ENCODE measurements around the gene SUMO3. TPM values are rescaled to one million over a fixed set of nuclear protein-coding genes. Genes with fewer than 3 reads are reported as not detected.

The SUMO3 gene
- polyA plus RNA-seq, 1 donor (not counting 4 experiments of a cell fraction or from before 2014, with no cell fraction given) = 115 TPM

DNA sequence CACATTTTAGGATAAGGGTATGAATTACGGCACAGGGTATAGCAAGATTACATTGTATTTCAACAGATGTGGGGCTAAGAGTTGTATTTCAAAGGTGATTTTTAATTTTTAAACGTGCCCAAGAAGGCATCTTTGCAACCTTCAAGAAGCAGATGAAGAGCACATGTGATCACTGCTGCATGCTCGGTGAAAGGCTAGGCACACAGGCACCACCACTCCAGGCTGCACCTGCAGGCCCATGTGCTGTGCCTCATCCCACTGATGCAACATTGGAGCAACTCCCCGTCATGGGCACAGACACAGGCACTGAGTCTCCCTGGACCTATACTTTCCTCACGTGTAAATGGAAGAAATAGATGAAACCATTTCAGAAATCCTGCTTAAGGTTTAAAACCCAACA lies 39.8 kb downstream of the SUMO3 start:
- Histone ChIP-seq H3K4me2 (ENCODE audit: control insufficient read depth, extremely low read depth, insufficient read depth, low read depth, low read length) (peak overlapping the region; percentile 59), H3K27me3 (ENCODE audit: control insufficient read depth, extremely low read depth, insufficient read depth, low read length) (no peaks in the 10 kb centered on the region), H3K9ac (ENCODE audit: control insufficient read depth, extremely low read depth, insufficient read depth, low read length) (peak overlapping the region; percentile 58), H2AFZ (ENCODE audit: control insufficient read depth, low read length) (no peak overlapping the region), H3K4me1 (ENCODE audit: control insufficient read depth, extremely low read depth, insufficient read depth, low read length) (peaks cover 19% of the 10 kb centered on the region), H3K27ac (ENCODE audit: control insufficient read depth, insufficient read depth, low read length) (peak overlapping the region; percentile 79), H3K36me3 (ENCODE audit: control insufficient read depth in 2 of 2, extremely low read depth in 1 of 2, insufficient read depth in 2 of 2, low read length in 2 of 2) (peaks cover 12 to 29% of the 10 kb centered on the region in 2 experiments), H3K9me1 (ENCODE audit: control insufficient read depth, extremely low read depth, insufficient read depth, low read length) (no peaks in the 10 kb centered on the region), H3K79me2 (ENCODE audit: control insufficient read depth, insufficient read depth, low read length) (peaks cover 21% of the 10 kb centered on the region), H4K20me1 (ENCODE audit: control insufficient read depth, extremely low read depth, insufficient read depth, low read length) (no peaks in the 10 kb centered on the region), H3K4me3 (ENCODE audit: control insufficient read depth in 2 of 3, extremely low read depth in 1 of 3, insufficient read depth in 2 of 3, low read depth in 1 of 3, low read length in 3 of 3) (no peak overlapping the region), H3K9me3 (ENCODE audit: control insufficient read depth, low read depth, low read length) (no peaks in the 10 kb centered on the region)
- FAIRE-seq (no peak), DNase-seq (ENCODE audit: low read depth, low spot score) (no peak)
- TF ChIP-seq EZH2 (IDR thresholded peaks at IDR 0.05; ENCODE audit: low read length) = no peak
- TF ChIP-seq, protein P1, sequence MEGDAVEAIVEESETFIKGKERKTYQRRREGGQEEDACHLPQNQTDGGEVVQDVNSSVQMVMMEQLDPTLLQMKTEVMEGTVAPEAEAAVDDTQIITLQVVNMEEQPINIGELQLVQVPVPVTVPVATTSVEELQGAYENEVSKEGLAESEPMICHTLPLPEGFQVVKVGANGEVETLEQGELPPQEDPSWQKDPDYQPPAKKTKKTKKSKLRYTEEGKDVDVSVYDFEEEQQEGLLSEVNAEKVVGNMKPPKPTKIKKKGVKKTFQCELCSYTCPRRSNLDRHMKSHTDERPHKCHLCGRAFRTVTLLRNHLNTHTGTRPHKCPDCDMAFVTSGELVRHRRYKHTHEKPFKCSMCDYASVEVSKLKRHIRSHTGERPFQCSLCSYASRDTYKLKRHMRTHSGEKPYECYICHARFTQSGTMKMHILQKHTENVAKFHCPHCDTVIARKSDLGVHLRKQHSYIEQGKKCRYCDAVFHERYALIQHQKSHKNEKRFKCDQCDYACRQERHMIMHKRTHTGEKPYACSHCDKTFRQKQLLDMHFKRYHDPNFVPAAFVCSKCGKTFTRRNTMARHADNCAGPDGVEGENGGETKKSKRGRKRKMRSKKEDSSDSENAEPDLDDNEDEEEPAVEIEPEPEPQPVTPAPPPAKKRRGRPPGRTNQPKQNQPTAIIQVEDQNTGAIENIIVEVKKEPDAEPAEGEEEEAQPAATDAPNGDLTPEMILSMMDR (optimal IDR thresholded peaks at IDR 0.05 in 1 of 3, IDR thresholded peaks at IDR 0.05 in 1 of 3, conservative IDR thresholded peaks at IDR 0.05 in 1 of 3; ENCODE audit: extremely low read depth in 1 of 3, insufficient read depth in 2 of 3, low read length in 3 of 3) = no peak
- dilution Hi-C loops (cut with MboI; ENCODE audit: extremely low pct_ligation_motif_present, low sequenced_read_pairs) = no loop called here

DNA sequence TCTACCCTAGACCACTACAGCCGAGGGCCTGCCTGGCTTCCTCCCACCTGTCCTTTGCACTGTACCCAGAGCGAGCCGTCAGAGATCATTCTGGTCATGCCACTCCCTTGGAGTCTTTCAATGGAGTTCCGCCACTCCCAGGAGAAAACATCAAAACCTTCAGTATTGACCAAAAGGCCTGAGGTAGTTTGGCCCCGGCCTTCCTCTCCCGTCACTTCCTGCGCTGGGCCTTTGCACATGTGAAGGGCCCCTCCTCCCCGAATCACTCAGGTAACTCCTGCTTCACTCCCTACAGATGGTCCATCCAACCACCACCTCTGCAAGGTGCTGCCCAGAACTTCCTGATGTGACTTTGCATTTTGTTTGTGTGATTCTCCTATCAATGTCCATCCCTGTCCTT lies 42.9 kb downstream of the SUMO3 start:
- Histone ChIP-seq H3K4me2 (ENCODE audit: control insufficient read depth, extremely low read depth, insufficient read depth, low read depth, low read length) (no peak overlapping the region), H2AFZ (ENCODE audit: control insufficient read depth, low read length) (no peak overlapping the region), H3K9me3 (ENCODE audit: control insufficient read depth, low read depth, low read length) (no peaks in the 10 kb centered on the region), H3K9me1 (ENCODE audit: control insufficient read depth, extremely low read depth, insufficient read depth, low read length) (no peaks in the 10 kb centered on the region), H3K27ac (ENCODE audit: control insufficient read depth, insufficient read depth, low read length) (no peak overlapping the region), H3K79me2 (ENCODE audit: control insufficient read depth, insufficient read depth, low read length) (peaks cover 14% of the 10 kb centered on the region), H3K9ac (ENCODE audit: control insufficient read depth, extremely low read depth, insufficient read depth, low read length) (no peak overlapping the region), H4K20me1 (ENCODE audit: control insufficient read depth, extremely low read depth, insufficient read depth, low read length) (no peaks in the 10 kb centered on the region), H3K4me3 (ENCODE audit: control insufficient read depth in 2 of 3, extremely low read depth in 1 of 3, insufficient read depth in 2 of 3, low read depth in 1 of 3, low read length in 3 of 3) (no peak overlapping the region), H3K27me3 (ENCODE audit: control insufficient read depth, extremely low read depth, insufficient read depth, low read length) (no peaks in the 10 kb centered on the region), H3K4me1 (ENCODE audit: control insufficient read depth, extremely low read depth, insufficient read depth, low read length) (peaks cover 17% of the 10 kb centered on the region), H3K36me3 (ENCODE audit: control insufficient read depth in 2 of 2, extremely low read depth in 1 of 2, insufficient read depth in 2 of 2, low read length in 2 of 2) (peaks cover 26 to 32% of the 10 kb centered on the region in 2 experiments)
- TF ChIP-seq EZH2 (IDR thresholded peaks at IDR 0.05; ENCODE audit: low read length) = no peak
- TF ChIP-seq, protein P1 (optimal IDR thresholded peaks at IDR 0.05 in 1 of 3, IDR thresholded peaks at IDR 0.05 in 1 of 3, conservative IDR thresholded peaks at IDR 0.05 in 1 of 3; ENCODE audit: extremely low read depth in 1 of 3, insufficient read depth in 2 of 3, low read length in 3 of 3) = no peak
- dilution Hi-C loops (cut with MboI; ENCODE audit: extremely low pct_ligation_motif_present, low sequenced_read_pairs) = no loop called here
- DNase-seq (ENCODE audit: low read depth, low spot score) (no peak), FAIRE-seq (no peak)
